Activated CD4-positive, alpha-beta T cell treated with anti-CD3 and anti-CD28 coated beads, Interleukin-10, Interleukin-2, amounts not matched to agents 100 ng/mL and 50 ng/mL, durations not matched to agents 16 hours and 8 hours (primary cell): ENCODE measurements around the gene ALG8.
"Not testable (repeated sequence)": the region's sequence is repeated elsewhere in the genome, so short reads cannot be mapped to it uniquely, and the experiment has no call there.

Experiments used
- DNase-seq: peaks from one replicate; pipeline ENCODE4 v3.0.0-alpha.2; 2020

The ALG8 gene

GRCh38 chr11:78066471-78066870, 73.0 kb downstream of the ALG8 start:
- no peak for DNase-seq

GRCh38 chr11:78065203-78065602, 74.2 kb downstream of the ALG8 start:
- no peak for DNase-seq

GRCh38 chr11:78063440-78064181, 75.8 kb downstream of the ALG8 start, which contains the start of gene THRSP:
THRSP (plus strand) TSS chr11:78063861; CDS start chr11:78063882, 21 bp downstream.
- no peak for DNase-seq

- DNase-seq = no peak
Observed at GRCh38 chr11:78062671-78063070, 76.8 kb downstream of the ALG8 start.

GRCh38 chr11:78061921-78062311, 77.5 kb downstream of the ALG8 start:
- no peak for DNase-seq

- no peak for DNase-seq
Observed at GRCh38 chr11:78061088-78061920, 78.1 kb downstream of the ALG8 start.

- no peak for DNase-seq
Observed at GRCh38 chr11:78060533-78060932, 78.9 kb downstream of the ALG8 start.

GRCh38 chr11:78059749-78060328, 79.6 kb downstream of the ALG8 start:
- not testable (repeated sequence) for DNase-seq

- no peak for DNase-seq
Observed at GRCh38 chr11:78057462-78058055, 81.9 kb downstream of the ALG8 start.

GRCh38 chr11:78056093-78056492, 83.3 kb downstream of the ALG8 start:
- DNase-seq = no peak

- DNase-seq = no peak
Observed at GRCh38 chr11:78054971-78055370, 84.5 kb downstream of the ALG8 start.

GRCh38 chr11:78050964-78051831, 88.2 kb downstream of the ALG8 start:
- no peak for DNase-seq
